GM19463 (cell line): Measurements from ENCODE around the gene MDFIC2.
A peak's percentile ranks its signal among the peaks of the same experiment; 100 is the strongest.

Experiments
- ATAC-seq: cut with Tn5 transposase; IDR thresholded peaks from one replicate; pipeline ENCODE4 v1.9.1; 2021; ENCODE audit warnings: mild to moderate bottlenecking, moderate library complexity; ENCODE audit not compliant: unreplicated experiment

Gene MDFIC2

GRCh38 chr3:70183781-70184504 is 128.5 kb downstream of the MDFIC2 start:
- no peak for ATAC-seq

GRCh38 chr3:70182166-70182565 is 130.3 kb downstream of the MDFIC2 start:
- ATAC-seq: no peak

- ATAC-seq: peak; percentile 59
Observed at GRCh38 chr3:70180664-70181063, 131.8 kb downstream of the MDFIC2 start.

DNA sequence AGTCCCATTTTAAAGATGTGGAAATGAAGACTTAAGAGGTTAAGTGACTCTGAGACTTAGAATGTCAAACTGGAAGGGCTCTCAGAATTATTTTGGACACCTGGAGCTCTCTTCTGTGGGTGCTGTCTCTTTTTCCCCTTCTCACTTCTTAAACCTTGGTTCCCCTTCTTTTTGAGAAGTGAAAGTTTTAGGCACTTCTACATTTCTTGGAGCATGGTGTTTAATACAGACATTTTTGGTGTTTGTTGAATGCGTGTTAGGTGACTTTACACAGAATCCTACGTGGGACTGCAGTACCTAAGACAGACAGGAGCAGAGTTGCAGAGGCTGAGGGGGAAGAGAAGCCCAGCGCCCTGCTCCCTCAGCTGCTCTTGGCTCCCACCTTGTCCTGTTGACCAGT is 133.3 kb downstream of the MDFIC2 start:
- no peak for ATAC-seq

DNA sequence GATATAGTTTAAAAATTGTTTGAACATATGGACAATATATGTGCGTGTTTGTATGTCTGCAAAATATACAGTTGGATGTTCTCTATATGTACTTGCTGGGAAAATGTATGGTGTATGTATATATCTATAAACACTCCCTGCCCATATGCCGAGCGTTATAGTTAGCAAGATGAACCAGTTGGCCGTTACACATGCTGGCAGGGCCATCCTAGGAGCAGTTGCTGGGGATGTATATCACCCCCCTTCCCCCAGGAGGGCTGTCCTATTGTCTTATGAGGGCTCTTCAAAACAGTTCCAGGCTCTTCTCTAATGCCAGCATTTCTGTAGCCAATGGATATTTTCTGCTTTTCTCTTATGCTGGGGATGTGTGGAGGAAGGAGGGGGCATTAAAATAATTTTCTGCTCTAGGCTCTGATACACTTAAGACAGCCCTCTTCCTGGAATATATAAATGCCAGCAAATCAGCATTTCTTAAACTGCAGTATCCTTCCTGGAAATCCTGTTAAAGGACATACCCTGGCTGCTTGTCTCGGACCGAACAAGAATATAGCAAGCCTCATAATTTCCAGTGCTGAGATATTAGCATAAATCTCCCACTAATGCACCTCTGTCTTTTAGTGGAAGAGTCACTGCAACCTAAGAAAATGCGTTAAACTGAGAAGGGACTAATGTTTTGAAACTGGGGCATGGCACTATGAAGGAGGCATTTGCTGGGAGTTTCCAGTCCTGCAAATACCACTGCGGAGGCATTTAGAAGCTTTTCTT is 134.4 kb downstream of the MDFIC2 start:
- ATAC-seq: no peak

DNA sequence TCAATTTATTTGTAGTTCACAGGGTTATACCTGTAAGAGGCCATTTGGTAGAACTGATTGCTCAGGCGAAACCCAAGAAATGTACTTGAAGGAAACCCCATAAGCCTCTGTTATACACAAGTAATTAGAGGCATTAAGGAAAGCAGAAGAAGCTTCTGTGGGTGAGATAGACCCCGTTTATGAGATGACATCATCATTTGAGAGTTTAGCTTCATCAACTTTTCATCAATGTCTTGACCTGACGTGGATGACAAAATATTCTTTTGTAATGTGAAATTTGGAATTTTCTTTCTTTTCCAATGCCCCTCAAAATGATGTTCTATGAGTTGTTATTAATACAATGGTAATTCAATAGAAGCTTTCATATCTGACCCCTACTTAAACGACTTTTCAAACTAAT is 136.2 kb downstream of the MDFIC2 start:
- no peak for ATAC-seq

- ATAC-seq: no peak
Observed at GRCh38 chr3:70156808-70157207, 155.6 kb downstream of the MDFIC2 start.

DNA sequence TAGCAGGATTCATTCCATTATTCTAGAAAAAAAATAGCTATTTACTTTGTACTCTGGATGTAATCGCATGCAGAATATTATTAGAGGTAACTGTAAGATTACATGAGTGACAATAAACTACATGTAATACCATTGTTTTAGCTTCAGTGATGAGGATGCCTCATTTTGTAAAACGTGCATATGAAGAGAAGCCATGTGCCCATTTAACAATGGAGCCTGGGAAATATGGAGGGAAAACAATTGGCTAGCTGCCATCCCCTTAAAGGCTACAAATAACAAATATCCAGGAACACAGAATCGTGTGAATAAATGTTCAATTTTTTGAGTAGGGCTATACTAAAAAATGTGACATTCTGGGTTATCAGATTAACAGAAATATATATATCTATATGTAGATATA is 161.8 kb downstream of the MDFIC2 start:
- no peak for ATAC-seq

- ATAC-seq: no peak
Observed at GRCh38 chr3:70149714-70150400, 162.6 kb downstream of the MDFIC2 start.
